ENCODE data around the gene TMEM182.

DNA sequence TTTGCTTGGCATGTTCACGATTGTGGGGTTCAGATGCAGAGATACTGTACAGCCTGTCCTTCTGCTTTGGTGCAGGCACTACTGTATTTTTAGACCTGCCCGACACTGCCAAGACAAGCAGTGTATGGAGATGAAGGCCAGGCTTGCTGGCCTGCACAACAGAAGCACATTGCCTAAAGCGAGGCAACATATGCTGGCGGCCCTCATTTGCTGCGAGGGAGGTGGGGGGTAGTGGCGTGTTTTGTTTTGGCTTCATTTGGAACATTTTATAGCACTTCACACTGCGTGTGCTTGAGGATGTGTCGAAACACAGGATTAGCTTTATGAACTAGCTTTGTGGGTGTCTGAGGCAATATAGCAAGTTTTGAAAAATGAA, 27.0 kb downstream of the TMEM182 start:
- TF ChIP-seq, protein P1, sequence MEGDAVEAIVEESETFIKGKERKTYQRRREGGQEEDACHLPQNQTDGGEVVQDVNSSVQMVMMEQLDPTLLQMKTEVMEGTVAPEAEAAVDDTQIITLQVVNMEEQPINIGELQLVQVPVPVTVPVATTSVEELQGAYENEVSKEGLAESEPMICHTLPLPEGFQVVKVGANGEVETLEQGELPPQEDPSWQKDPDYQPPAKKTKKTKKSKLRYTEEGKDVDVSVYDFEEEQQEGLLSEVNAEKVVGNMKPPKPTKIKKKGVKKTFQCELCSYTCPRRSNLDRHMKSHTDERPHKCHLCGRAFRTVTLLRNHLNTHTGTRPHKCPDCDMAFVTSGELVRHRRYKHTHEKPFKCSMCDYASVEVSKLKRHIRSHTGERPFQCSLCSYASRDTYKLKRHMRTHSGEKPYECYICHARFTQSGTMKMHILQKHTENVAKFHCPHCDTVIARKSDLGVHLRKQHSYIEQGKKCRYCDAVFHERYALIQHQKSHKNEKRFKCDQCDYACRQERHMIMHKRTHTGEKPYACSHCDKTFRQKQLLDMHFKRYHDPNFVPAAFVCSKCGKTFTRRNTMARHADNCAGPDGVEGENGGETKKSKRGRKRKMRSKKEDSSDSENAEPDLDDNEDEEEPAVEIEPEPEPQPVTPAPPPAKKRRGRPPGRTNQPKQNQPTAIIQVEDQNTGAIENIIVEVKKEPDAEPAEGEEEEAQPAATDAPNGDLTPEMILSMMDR (IDR thresholded peaks at IDR 0.05): no peak
- no peak for TF ChIP-seq POLR2A (IDR thresholded peaks at IDR 0.05)

All from uterus (tissue), 2 donors.